Activated T-cell treated with anti-CD3 and anti-CD28 coated beads, Interleukin-2, amount 50 U/mL, for 4 hours (primary cell): ENCODE results near the gene ASAP2. TPM values are rescaled to one million over a fixed set of nuclear protein-coding genes. Genes with fewer than 3 reads are reported as not detected.

Experiments used
- ATAC-seq, 2 donors: fragments of 200-7000 bp; cut with Tn5 transposase; one replicate each; pipeline ENCODE4 v1.10.0; 2021
- DNase-seq: peaks from one replicate; pipeline ENCODE4 v3.0.0-alpha.2; 2020
- H3K27me3 Mint-ChIP-seq: one replicate; pipeline ENCODE4 v1.8.0; 2021; ENCODE audit warnings: low read depth, mixed read lengths
- H3K36me3 Mint-ChIP-seq: one replicate; pipeline ENCODE4 v1.8.0; 2022; ENCODE audit warnings: mixed read lengths; ENCODE audit not compliant: insufficient read depth
- H3K4me1 Mint-ChIP-seq: one replicate; pipeline ENCODE4 v1.8.0; 2021; ENCODE audit warnings: low read depth, mixed read lengths
- H3K4me3 Mint-ChIP-seq: one replicate; pipeline ENCODE4 v1.8.0; 2021; ENCODE audit warnings: mild to moderate bottlenecking, moderate library complexity, mixed read lengths
- H3K9me3 Mint-ChIP-seq: one replicate; pipeline ENCODE4 v1.8.0; 2021; ENCODE audit warnings: mixed read lengths
- total RNA-seq, 3 donors: library from RNA; stranded (reverse); gene quantifications; one replicate each; pipeline ENCODE4 v1.2.1, GENCODE V29; 2021

ASAP2 gene
- total RNA-seq, 3 donors from 2014 or later, result 0.13 to 0.22 (median 0.20) TPM

- H3K9me3 Mint-ChIP-seq, result no peaks in the 10 kb centered on the region
- H3K27me3 Mint-ChIP-seq, result peaks cover 2% of the 10 kb centered on the region
- ATAC-seq (no peak), DNase-seq (no peak)
- H3K4me1 Mint-ChIP-seq, result no peaks in the 10 kb centered on the region
- H3K4me3 Mint-ChIP-seq, result no peak overlapping the region
- H3K36me3 Mint-ChIP-seq, result no peaks in the 10 kb centered on the region
Measured at GRCh38 chr2:9269695-9270360, 63.2 kb downstream of the ASAP2 start.

- H3K9me3 Mint-ChIP-seq, result no peaks in the 10 kb centered on the region
- H3K27me3 Mint-ChIP-seq, result peaks cover 2% of the 10 kb centered on the region
- no peaks in the 10 kb centered on the region for H3K36me3 Mint-ChIP-seq
- ATAC-seq (no peak), DNase-seq (no peak)
- H3K4me1 Mint-ChIP-seq, result no peaks in the 10 kb centered on the region
- H3K4me3 Mint-ChIP-seq, result no peak overlapping the region
Measured at GRCh38 chr2:9271091-9271490, 64.5 kb downstream of the ASAP2 start.

GRCh38 chr2:9271691-9272090 is 65.1 kb downstream of the ASAP2 start:
- Mint-ChIP-seq H3K36me3 (no peaks in the 10 kb centered on the region), H3K4me3 (no peak overlapping the region), H3K9me3 (no peaks in the 10 kb centered on the region), H3K27me3 (peaks cover 2% of the 10 kb centered on the region), H3K4me1 (no peaks in the 10 kb centered on the region)
- no peak for DNase-seq
- no peak for ATAC-seq

GRCh38 chr2:9273486-9274130 is 67.0 kb downstream of the ASAP2 start:
- no peaks in the 10 kb centered on the region for H3K9me3 Mint-ChIP-seq
- no peak for ATAC-seq
- H3K4me3 Mint-ChIP-seq, result no peak overlapping the region
- no peak for DNase-seq
- H3K27me3 Mint-ChIP-seq, result peaks cover 7% of the 10 kb centered on the region
- no peaks in the 10 kb centered on the region for H3K4me1 Mint-ChIP-seq
- H3K36me3 Mint-ChIP-seq, result no peaks in the 10 kb centered on the region

- Mint-ChIP-seq H3K27me3 (peaks cover 14% of the 10 kb centered on the region), H3K9me3 (no peaks in the 10 kb centered on the region), H3K4me3 (no peak overlapping the region), H3K4me1 (no peaks in the 10 kb centered on the region), H3K36me3 (no peaks in the 10 kb centered on the region)
- ATAC-seq (no peak), DNase-seq (no peak)
Measured at GRCh38 chr2:9274701-9275343, 68.2 kb downstream of the ASAP2 start.

- H3K36me3 Mint-ChIP-seq, result no peaks in the 10 kb centered on the region
- DNase-seq, result no peak
- H3K4me3 Mint-ChIP-seq, result no peak overlapping the region
Measured at GRCh38 chr2:9275399-9275798, 68.8 kb downstream of the ASAP2 start.

GRCh38 chr2:9276074-9276473 is 69.5 kb downstream of the ASAP2 start:
- Mint-ChIP-seq H3K9me3 (no peaks in the 10 kb centered on the region), H3K27me3 (peaks cover 14% of the 10 kb centered on the region), H3K36me3 (no peaks in the 10 kb centered on the region), H3K4me1 (no peaks in the 10 kb centered on the region), H3K4me3 (no peak overlapping the region)
- no peak for DNase-seq
- ATAC-seq, result no peak

More at GRCh38 chr2:9275399-9275798, 68.8 kb downstream of the ASAP2 start:
- H3K4me1 Mint-ChIP-seq, result no peaks in the 10 kb centered on the region
- ATAC-seq, result no peak
- H3K9me3 Mint-ChIP-seq, result no peaks in the 10 kb centered on the region
- peaks cover 14% of the 10 kb centered on the region for H3K27me3 Mint-ChIP-seq

GRCh38 chr2:9276901-9277451 is 70.4 kb downstream of the ASAP2 start:
- DNase-seq (no peak), ATAC-seq (no peak)
- Mint-ChIP-seq H3K27me3 (peaks cover 14% of the 10 kb centered on the region), H3K36me3 (no peaks in the 10 kb centered on the region), H3K9me3 (no peaks in the 10 kb centered on the region), H3K4me3 (no peak overlapping the region), H3K4me1 (no peaks in the 10 kb centered on the region)

- ATAC-seq (no peak), DNase-seq (no peak)
- peaks cover 14% of the 10 kb centered on the region for H3K27me3 Mint-ChIP-seq
- H3K9me3 Mint-ChIP-seq, result no peaks in the 10 kb centered on the region
- H3K4me3 Mint-ChIP-seq, result no peak overlapping the region
- no peaks in the 10 kb centered on the region for H3K36me3 Mint-ChIP-seq
- H3K4me1 Mint-ChIP-seq, result no peaks in the 10 kb centered on the region
Measured at GRCh38 chr2:9278439-9278838, 71.8 kb downstream of the ASAP2 start.

- H3K4me1 Mint-ChIP-seq, result no peaks in the 10 kb centered on the region
- H3K4me3 Mint-ChIP-seq, result no peak overlapping the region
- H3K36me3 Mint-ChIP-seq, result no peaks in the 10 kb centered on the region
- H3K9me3 Mint-ChIP-seq, result no peaks in the 10 kb centered on the region
- DNase-seq, result no peak
- H3K27me3 Mint-ChIP-seq, result peaks cover 14% of the 10 kb centered on the region
- ATAC-seq, result no peak
Measured at GRCh38 chr2:9279426-9279825, 72.8 kb downstream of the ASAP2 start.

GRCh38 chr2:9280224-9280623 is 73.6 kb downstream of the ASAP2 start:
- DNase-seq (no peak), ATAC-seq (no peak)
- Mint-ChIP-seq H3K4me1 (no peaks in the 10 kb centered on the region), H3K4me3 (no peak overlapping the region), H3K36me3 (no peaks in the 10 kb centered on the region), H3K27me3 (peaks cover 14% of the 10 kb centered on the region), H3K9me3 (no peaks in the 10 kb centered on the region)

GRCh38 chr2:9281145-9281544 is 74.5 kb downstream of the ASAP2 start:
- H3K36me3 Mint-ChIP-seq, result no peaks in the 10 kb centered on the region
- H3K4me3 Mint-ChIP-seq, result no peak overlapping the region
- peaks cover 14% of the 10 kb centered on the region for H3K27me3 Mint-ChIP-seq
- DNase-seq (no peak), ATAC-seq (no peak)
- no peaks in the 10 kb centered on the region for H3K9me3 Mint-ChIP-seq
- H3K4me1 Mint-ChIP-seq, result no peaks in the 10 kb centered on the region

- ATAC-seq, result no peak
- Mint-ChIP-seq H3K36me3 (no peaks in the 10 kb centered on the region), H3K4me3 (no peak overlapping the region), H3K9me3 (no peaks in the 10 kb centered on the region), H3K27me3 (peaks cover 13% of the 10 kb centered on the region), H3K4me1 (no peaks in the 10 kb centered on the region)
- no peak for DNase-seq
Measured at GRCh38 chr2:9282128-9283112, 75.8 kb downstream of the ASAP2 start.
